Stomach (tissue), 4 donors: ENCODE results near the gene NABP1.

Experiments used
- CTCF ChIP-seq, 7 experiments: fragments of 450-650 bp in 4 of 7; fragments of 200-600 bp in 3 of 7; sonication (generic) in 3 of 7; IDR thresholded peaks; one replicate each; pipeline ENCODE4 v1.5.1; 2016 to 2019; ENCODE audit warnings: antibody characterized with exemption in 7 of 7, control low read depth in 2 of 7, mild to moderate bottlenecking in 1 of 7
- EP300 ChIP-seq: sonication (generic); formaldehyde crosslinking; IDR thresholded peaks from one replicate; pipeline ENCODE4 v1.6.1; 2017; ENCODE audit warnings: antibody characterized with exemption
- POLR2AphosphoS5 ChIP-seq, 3 donors: sonication (generic); formaldehyde crosslinking; IDR thresholded peaks; one replicate each; pipeline ENCODE4 v1.6.1; 2016; ENCODE audit warnings: antibody characterized with exemption in 3 of 3

- TF ChIP-seq CTCF (IDR thresholded peaks at IDR 0.05) (no peak), EP300 (no peak), POLR2AphosphoS5 (IDR thresholded peaks at IDR 0.05) (no peak)
These were observed 7.9 kb upstream of the NABP1 start for GRCh38 chr2:191670076-191670475.
